HepG2 (cell line): ENCODE results near the gene AGAP6.
"Not testable (repeated sequence)": the region's sequence is repeated elsewhere in the genome, so short reads cannot be mapped to it uniquely, and the experiment has no call there.

Source experiments
- ARID3A ChIP-seq: IDR thresholded peaks from 2 replicates; pipeline ENCODE4 v1.6.1; 2012; ENCODE audit warnings: low read depth, low read length, improper control_type of control experiment
- ATF3 ChIP-seq: sonication (generic); formaldehyde crosslinking; IDR thresholded peaks from 2 replicates; pipeline ENCODE4 v1.4.0; 2020; ENCODE audit warnings: missing genetic modification reagents
- CAMTA2 ChIP-seq: sonication (generic); formaldehyde crosslinking; IDR thresholded peaks from 2 replicates; pipeline ENCODE4 v1.4.0; 2020; ENCODE audit warnings: mild to moderate bottlenecking, missing genetic modification reagents, borderline replicate concordance
- CTCF ChIP-seq: sonication (generic); formaldehyde crosslinking; IDR thresholded peaks from 2 replicates; pipeline ENCODE4 v1.5.0; 2020; ENCODE audit warnings: mild to moderate bottlenecking, missing genetic modification reagents, moderate library complexity
- KDM5B ChIP-seq: sonication (generic); formaldehyde crosslinking; IDR thresholded peaks from 2 replicates; pipeline ENCODE4 v1.4.0; 2020; ENCODE audit warnings: missing genetic modification reagents, mild to moderate bottlenecking, borderline replicate concordance
- POLR2AphosphoS5 ChIP-seq: IDR thresholded peaks from 2 replicates; pipeline ENCODE4 v1.6.1; 2012; ENCODE audit warnings: low read depth, low read length
- U2AF2 ChIP-seq: fragments of 200-400 bp; formaldehyde crosslinking; IDR thresholded peaks from 2 replicates; pipeline ENCODE4 v1.6.1; 2017; ENCODE audit warnings: low read depth, mild to moderate bottlenecking, low read length
- ZNF563 ChIP-seq: sonication (generic); formaldehyde crosslinking; IDR thresholded peaks from 2 replicates; pipeline ENCODE4 v1.8.0; 2022; ENCODE audit warnings: mild to moderate bottlenecking, moderate library complexity, missing genetic modification reagents
- ZSCAN12 ChIP-seq: sonication (generic); formaldehyde crosslinking; IDR thresholded peaks from 2 replicates; pipeline ENCODE4 v1.9.0; 2021; ENCODE audit warnings: mild to moderate bottlenecking, missing genetic modification reagents
- TF ChIP-seq, protein P1 (sequence below): sonication (generic); formaldehyde crosslinking; conservative IDR thresholded peaks from 2 replicates; pipeline ENCODE4 v1.4.0; 2020; ENCODE audit warnings: missing genetic modification reagents

- TF ChIP-seq ZSCAN12; KDM5B (CRISPR knock-in tag); ARID3A; ATF3 (CRISPR knock-in tag); CAMTA2; ZNF563 (CRISPR knock-in tag); POLR2AphosphoS5; U2AF2; CTCF (CRISPR knock-in tag): not testable (repeated sequence)
- TF ChIP-seq, protein P1, sequence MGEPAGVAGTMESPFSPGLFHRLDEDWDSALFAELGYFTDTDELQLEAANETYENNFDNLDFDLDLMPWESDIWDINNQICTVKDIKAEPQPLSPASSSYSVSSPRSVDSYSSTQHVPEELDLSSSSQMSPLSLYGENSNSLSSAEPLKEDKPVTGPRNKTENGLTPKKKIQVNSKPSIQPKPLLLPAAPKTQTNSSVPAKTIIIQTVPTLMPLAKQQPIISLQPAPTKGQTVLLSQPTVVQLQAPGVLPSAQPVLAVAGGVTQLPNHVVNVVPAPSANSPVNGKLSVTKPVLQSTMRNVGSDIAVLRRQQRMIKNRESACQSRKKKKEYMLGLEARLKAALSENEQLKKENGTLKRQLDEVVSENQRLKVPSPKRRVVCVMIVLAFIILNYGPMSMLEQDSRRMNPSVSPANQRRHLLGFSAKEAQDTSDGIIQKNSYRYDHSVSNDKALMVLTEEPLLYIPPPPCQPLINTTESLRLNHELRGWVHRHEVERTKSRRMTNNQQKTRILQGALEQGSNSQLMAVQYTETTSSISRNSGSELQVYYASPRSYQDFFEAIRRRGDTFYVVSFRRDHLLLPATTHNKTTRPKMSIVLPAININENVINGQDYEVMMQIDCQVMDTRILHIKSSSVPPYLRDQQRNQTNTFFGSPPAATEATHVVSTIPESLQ, result not testable (repeated sequence)
Measured at GRCh38 chr10:50051995-50052660, 63.9 kb downstream of the AGAP6 start.
